ENCODE data around the gene EML4. TPM values are rescaled to one million over a fixed set of nuclear protein-coding genes. Genes with fewer than 3 reads are reported as not detected.

Gene EML4
- total RNA-seq, 1 donor from 2014 or later, result 109 TPM

DNA sequence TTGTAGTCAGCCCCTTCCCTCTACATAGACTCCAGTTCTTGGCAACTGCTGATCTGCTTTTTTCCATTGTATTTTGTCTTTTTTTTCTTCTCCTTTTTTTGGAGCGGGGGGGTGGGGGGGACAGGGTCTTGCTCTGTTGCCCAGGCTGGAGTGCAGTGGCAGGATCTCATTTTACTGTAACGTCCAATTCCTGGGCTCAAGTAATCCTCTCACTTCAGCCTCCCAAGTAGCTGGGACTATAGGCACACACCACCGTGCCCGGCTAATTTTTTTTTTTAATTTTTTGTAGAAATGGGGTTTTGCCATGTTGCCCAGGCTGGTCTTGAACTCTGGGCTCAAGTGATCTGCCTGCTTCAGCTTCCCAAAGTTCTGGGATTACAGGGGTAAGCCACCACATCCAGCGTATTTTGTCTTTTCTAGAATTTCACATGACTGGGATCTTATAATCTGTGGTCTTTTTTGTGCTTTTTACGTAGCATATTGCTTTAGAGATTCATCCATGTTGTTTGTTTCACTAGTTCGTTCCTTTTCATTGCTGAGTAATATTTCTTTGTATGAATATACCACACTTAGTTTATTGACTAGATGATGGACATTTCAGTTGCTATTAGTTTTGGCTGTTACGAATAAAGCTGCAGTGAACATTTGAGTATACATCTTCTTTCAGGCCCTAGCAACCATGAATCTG lies 17.9 kb downstream of the EML4 start:
- Histone ChIP-seq H3K36me3 (no peaks in the 10 kb centered on the region), H3K4me3 (no peak overlapping the region), H3K27ac (no peak overlapping the region), H3K27me3 (ENCODE audit: low read depth) (no peaks in the 10 kb centered on the region), H3K4me1 (peaks cover 30% of the 10 kb centered on the region), H3K9me3 (no peaks in the 10 kb centered on the region)
- DNase-seq, result no peak
- ATAC-seq, result no peak
- TF ChIP-seq, protein P1, sequence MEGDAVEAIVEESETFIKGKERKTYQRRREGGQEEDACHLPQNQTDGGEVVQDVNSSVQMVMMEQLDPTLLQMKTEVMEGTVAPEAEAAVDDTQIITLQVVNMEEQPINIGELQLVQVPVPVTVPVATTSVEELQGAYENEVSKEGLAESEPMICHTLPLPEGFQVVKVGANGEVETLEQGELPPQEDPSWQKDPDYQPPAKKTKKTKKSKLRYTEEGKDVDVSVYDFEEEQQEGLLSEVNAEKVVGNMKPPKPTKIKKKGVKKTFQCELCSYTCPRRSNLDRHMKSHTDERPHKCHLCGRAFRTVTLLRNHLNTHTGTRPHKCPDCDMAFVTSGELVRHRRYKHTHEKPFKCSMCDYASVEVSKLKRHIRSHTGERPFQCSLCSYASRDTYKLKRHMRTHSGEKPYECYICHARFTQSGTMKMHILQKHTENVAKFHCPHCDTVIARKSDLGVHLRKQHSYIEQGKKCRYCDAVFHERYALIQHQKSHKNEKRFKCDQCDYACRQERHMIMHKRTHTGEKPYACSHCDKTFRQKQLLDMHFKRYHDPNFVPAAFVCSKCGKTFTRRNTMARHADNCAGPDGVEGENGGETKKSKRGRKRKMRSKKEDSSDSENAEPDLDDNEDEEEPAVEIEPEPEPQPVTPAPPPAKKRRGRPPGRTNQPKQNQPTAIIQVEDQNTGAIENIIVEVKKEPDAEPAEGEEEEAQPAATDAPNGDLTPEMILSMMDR (IDR thresholded peaks at IDR 0.05), result no peak
- intact Hi-C loops (cut with DNase I), result no loop called here

DNA sequence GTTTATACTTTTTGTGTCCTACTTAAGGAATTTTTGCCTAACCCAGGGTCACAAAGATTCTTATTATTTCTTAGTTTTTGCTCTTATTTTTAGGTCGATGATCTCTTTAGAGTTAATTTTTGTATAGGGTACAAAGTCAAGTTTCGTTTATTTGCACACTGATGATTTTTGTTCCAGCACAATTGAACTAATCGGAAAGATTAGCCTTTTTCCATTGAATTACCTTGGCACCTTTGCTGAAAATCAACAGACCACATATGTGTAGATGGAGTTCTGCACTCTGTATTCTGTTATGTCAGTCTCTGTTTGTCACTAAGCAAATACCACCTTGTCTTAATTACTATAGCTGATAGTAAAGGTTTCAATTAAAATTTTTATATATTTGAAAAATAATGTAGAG lies 18.7 kb downstream of the EML4 start:
- TF ChIP-seq, protein P1 (IDR thresholded peaks at IDR 0.05), result no peak
- Histone ChIP-seq H3K4me1 (peaks cover 28% of the 10 kb centered on the region), H3K27ac (no peak overlapping the region), H3K9me3 (no peaks in the 10 kb centered on the region), H3K4me3 (no peak overlapping the region), H3K36me3 (no peaks in the 10 kb centered on the region), H3K27me3 (ENCODE audit: low read depth) (no peaks in the 10 kb centered on the region)
- ATAC-seq, result no peak
- DNase-seq, result no peak
- intact Hi-C loops (cut with DNase I), result no loop called here

DNA sequence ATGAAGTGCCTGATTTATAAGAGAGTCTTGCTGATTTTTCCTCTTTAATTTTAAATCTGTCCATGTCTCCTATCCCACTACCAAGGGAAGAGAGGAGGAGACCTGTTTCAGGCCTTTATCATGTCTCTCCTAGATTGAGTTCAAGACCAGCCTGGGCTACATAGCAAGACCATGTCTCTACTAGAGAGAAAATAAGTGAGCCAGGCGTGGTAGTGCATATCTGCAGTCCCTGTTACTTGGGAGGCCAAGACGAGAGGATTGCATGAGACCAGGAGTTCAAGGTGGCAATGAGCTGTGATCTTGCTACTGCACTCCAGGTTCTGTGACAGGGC lies 20.0 kb downstream of the EML4 start:
- H3K4me3 ChIP-seq, result no peak overlapping the region
- no peaks in the 10 kb centered on the region for H3K9me3 ChIP-seq
- TF ChIP-seq, protein P1 (IDR thresholded peaks at IDR 0.05), result no peak
- ATAC-seq (no peak), DNase-seq (no peak)
- no peaks in the 10 kb centered on the region for H3K27me3 ChIP-seq (ENCODE audit: low read depth)
- no peak overlapping the region for H3K27ac ChIP-seq
- intact Hi-C loops (cut with DNase I), result no loop called here
- peaks cover 31% of the 10 kb centered on the region for H3K4me1 ChIP-seq
- H3K36me3 ChIP-seq, result no peaks in the 10 kb centered on the region

DNA sequence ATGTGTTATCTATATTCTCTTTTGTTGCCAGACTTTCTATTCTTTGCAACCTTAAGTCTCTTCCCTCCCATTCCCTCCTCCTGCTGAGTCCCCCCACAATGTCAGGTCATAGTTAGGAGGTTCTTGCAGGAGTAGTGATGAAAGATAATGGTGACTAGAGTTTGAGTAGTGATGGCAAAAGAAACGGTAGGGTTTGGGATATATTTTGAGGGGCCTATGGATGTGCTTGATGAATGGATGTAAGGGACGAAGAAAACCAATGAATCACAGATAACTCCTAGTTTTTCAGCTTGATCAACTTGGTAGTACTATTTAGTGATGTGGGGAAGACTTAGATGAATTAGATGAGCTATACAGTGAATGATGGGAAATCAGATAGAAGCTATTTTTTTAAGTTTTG lies 21.0 kb downstream of the EML4 start:
- Histone ChIP-seq H3K27me3 (ENCODE audit: low read depth) (no peaks in the 10 kb centered on the region), H3K4me1 (peaks cover 41% of the 10 kb centered on the region), H3K27ac (no peak overlapping the region), H3K36me3 (no peaks in the 10 kb centered on the region), H3K4me3 (no peak overlapping the region), H3K9me3 (no peaks in the 10 kb centered on the region)
- intact Hi-C loops (cut with DNase I), result no loop called here
- TF ChIP-seq, protein P1 (IDR thresholded peaks at IDR 0.05), result no peak
- ATAC-seq, result no peak
- DNase-seq, result no peak

DNA sequence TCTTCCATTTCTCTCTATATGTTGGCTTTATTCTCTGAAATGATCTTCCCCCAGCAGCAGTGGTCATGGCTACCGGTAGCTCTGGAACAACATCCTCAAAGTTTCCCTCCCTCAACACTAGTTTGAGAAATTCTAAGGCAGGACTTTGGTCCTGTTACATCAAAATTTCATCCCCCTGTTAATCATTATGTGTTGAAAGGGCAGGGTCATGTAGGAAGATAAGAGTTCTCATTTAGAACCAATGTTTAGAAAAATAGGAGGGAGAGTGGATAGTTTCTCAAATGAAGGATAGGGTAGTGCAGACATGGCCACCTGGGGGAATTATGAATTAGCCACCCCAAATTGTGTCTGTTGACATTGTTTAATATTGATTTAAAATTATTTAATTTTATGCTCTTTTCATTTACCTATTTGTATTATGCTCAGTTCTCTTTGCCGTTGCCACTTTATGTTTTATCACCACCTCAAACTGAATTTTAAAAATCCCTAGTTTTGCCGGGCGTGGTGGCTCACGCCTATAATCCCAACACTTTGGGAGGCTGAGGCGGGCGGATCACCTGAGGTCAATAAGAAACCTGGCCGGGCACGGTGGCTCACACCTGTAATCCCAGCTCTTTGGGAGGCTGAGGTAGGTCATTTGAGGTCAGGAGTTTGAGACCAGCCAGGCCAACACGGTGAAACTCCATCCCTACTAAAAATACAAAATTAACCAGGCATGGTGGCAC lies 22.3 kb downstream of the EML4 start:
- Histone ChIP-seq H3K4me3 (no peak overlapping the region), H3K27me3 (ENCODE audit: low read depth) (no peaks in the 10 kb centered on the region), H3K4me1 (peaks cover 44% of the 10 kb centered on the region), H3K27ac (no peak overlapping the region), H3K36me3 (no peaks in the 10 kb centered on the region), H3K9me3 (no peaks in the 10 kb centered on the region)
- intact Hi-C loops (cut with DNase I), result no loop called here
- TF ChIP-seq, protein P1 (IDR thresholded peaks at IDR 0.05), result no peak
- DNase-seq (no peak), ATAC-seq (peak in 1 of 2 donors; percentile 11)
